Small intestine (tissue), 7 donors: Measurements from ENCODE around the gene BRME1. TPM values are rescaled to one million over a fixed set of nuclear protein-coding genes. Genes with fewer than 3 reads are reported as not detected.

Experiments used
- DNase-seq, 2 donors: peaks; one replicate each; pipeline versions ENCODE4 v3.0.0 to v3.0.0-alpha.2; 2013
- FAIRE-seq: peaks from 2 replicates; lab custom pipeline; 2012; peaks lifted over from hg19 to GRCh38; lab: Jason Lieb, UNC
- H3K27ac ChIP-seq, 3 donors: one replicate each; pipeline ENCODE4 v1.5.1; 2013; ENCODE audit warnings: low read length in 2 of 3, mild to moderate bottlenecking in 2 of 3, control low read depth in 1 of 3, inconsistent platforms in 1 of 3, low read depth in 1 of 3, moderate library complexity in 1 of 3
- H3K27me3 ChIP-seq, 3 donors: one replicate each; pipeline ENCODE4 v1.6.1; 2013; ENCODE audit warnings: low read length in 3 of 3, inconsistent platforms in 1 of 3; ENCODE audit not compliant: control insufficient read depth in 3 of 3, insufficient read depth in 3 of 3
- H3K36me3 ChIP-seq, 3 donors: one replicate each; pipeline ENCODE4 v1.6.1; 2013; ENCODE audit warnings: low read length in 3 of 3, inconsistent platforms in 1 of 3, low read depth in 1 of 3, mild to moderate bottlenecking in 1 of 3, moderate library complexity in 1 of 3; ENCODE audit not compliant: control insufficient read depth in 3 of 3, insufficient read depth in 2 of 3
- H3K4me1 ChIP-seq, 3 donors: one replicate each; pipeline ENCODE4 v1.6.1; 2013; ENCODE audit warnings: low read length in 2 of 3, inconsistent platforms in 1 of 3, low read depth in 1 of 3, mild to moderate bottlenecking in 1 of 3, moderate library complexity in 1 of 3; ENCODE audit not compliant: control insufficient read depth in 3 of 3, insufficient read depth in 2 of 3
- H3K4me3 ChIP-seq, 3 donors: one replicate each; pipeline ENCODE4 v1.5.1; 2013; ENCODE audit warnings: low read length in 3 of 3, control low read depth in 1 of 3, inconsistent platforms in 1 of 3, low read depth in 1 of 3, mild to moderate bottlenecking in 1 of 3, moderate library complexity in 1 of 3
- H3K9me3 ChIP-seq, 2 donors: one replicate each; pipeline ENCODE4 v1.6.1; 2013; ENCODE audit warnings: low read depth in 1 of 2, low read length in 1 of 2; ENCODE audit not compliant: control insufficient read depth in 2 of 2, insufficient read depth in 1 of 2
- WGBS, 3 donors: extraction: QIAGEN DNeasy Blood & Tissue Kit; methylation state at CpG; one replicate each; pipeline ENCODE4 v1.1.7; 2013; 5-methylcytosine and 5-hydroxymethylcytosine counted together
- polyA plus RNA-seq, 4 donors: library from polyadenylated mRNA; stranded (reverse) in 3 of 4; unstranded in 1 of 4; fragments of 200-250 nt in 3 of 4; fragments of 120-200 nt in 1 of 4; gene quantifications; one replicate each; pipeline versions ENCODE4 v1.2.1 to v1.2.3, GENCODE V29; 2013
- donor health status: healthy with polysubstance abuse.
- donor health status: control.
- donor health status: control.
- donor health status: Bipolar disorder and iron deficiency.
- donor health status: healthy.

Gene BRME1
- polyA plus RNA-seq, 4 donors: 3.5 to 67.1 (median 25.9) TPM

- H3K27me3 ChIP-seq: no peaks in the 10 kb centered on the region
- H3K27ac ChIP-seq: peak overlapping the region in 2 of 3 donors; percentile 74 to 95
- 56 to 72% (median 66%) methylated on average over 14 of the region's 14 CpGs for WGBS, 3 donors
- H3K4me3 ChIP-seq: no peak overlapping the region
- peaks cover 2 to 23% (median 8%) of the 10 kb centered on the region in 3 donors for H3K4me1 ChIP-seq
- H3K36me3 ChIP-seq: peaks cover 0 to 86% (median 7%) of the 10 kb centered on the region in 3 donors
- no peaks in the 10 kb centered on the region for H3K9me3 ChIP-seq
- FAIRE-seq (no peak), DNase-seq (peak in 1 of 2 donors; percentile 42)
Observed at GRCh38 chr19:13834244-13835069, 71.5 kb downstream of the BRME1 start.

- H3K4me3 ChIP-seq: peak overlapping the region in 2 of 3 donors; percentile 36 to 38
- H3K4me1 ChIP-seq: peaks cover 2 to 15% (median 6%) of the 10 kb centered on the region in 3 donors
- peaks cover 0 to 83% (median 7%) of the 10 kb centered on the region in 3 donors for H3K36me3 ChIP-seq
- WGBS, 3 donors: 5 to 7% (median 6%) methylated on average over 40 to 59 of the region's 59 CpGs
- no peaks in the 10 kb centered on the region for H3K27me3 ChIP-seq
- FAIRE-seq (no peak), DNase-seq (peak; percentile 91 to 96)
- H3K27ac ChIP-seq: peak overlapping the region; percentile 24 to 95 (median 74)
- H3K9me3 ChIP-seq: no peaks in the 10 kb centered on the region
Observed at GRCh38 chr19:13833330-13834243, 72.3 kb downstream of the BRME1 start.

Other genes with a start within 250 kb of the BRME1 start
- 10 to 100 TPM; 12.3 to 41.3 (median 15.8) TPM for gene MRI1, start 141.6 kb downstream of the BRME1 start, polyA plus RNA-seq
- gene C19orf53, start 131.7 kb downstream of the BRME1 start, polyA plus RNA-seq: 100 to 1,000 TPM; 104 to 126 (median 118) TPM
- gene ZSWIM4, start 110.7 kb downstream of the BRME1 start, polyA plus RNA-seq: 1 to 10 TPM in 3 of 4 donors, under 1 TPM in 1; 0.45 to 4.0 (median 1.8) TPM
- 1 to 10 TPM in 1 of 4 donors, under 1 TPM in 1, not detected in 2; 0.45 to 1.0 TPM for gene NANOS3, start 29.0 kb downstream of the BRME1 start, polyA plus RNA-seq
- 100 to 1,000 TPM in 2 of 4 donors, 10 to 100 TPM in 2; 38.2 to 199 (median 103) TPM for gene CC2D1A, start 84 bp upstream of the BRME1 start, polyA plus RNA-seq
- gene PODNL1, start 32.3 kb upstream of the BRME1 start, polyA plus RNA-seq: 1 to 10 TPM in 1 of 4 donors, under 1 TPM in 1, not detected in 2; 0.41 to 1.7 TPM
- 10 to 100 TPM; 14.1 to 26.8 (median 20.9) TPM for gene DCAF15, start 46.4 kb upstream of the BRME1 start, polyA plus RNA-seq
- gene RFX1, start 100.2 kb upstream of the BRME1 start, polyA plus RNA-seq: 10 to 100 TPM in 1 of 4 donors, 1 to 10 TPM in 3; 3.8 to 16.6 (median 5.5) TPM
- under 1 TPM in 1 of 4 donors, not detected in 3; 0.68 TPM for gene RLN3, start 122.0 kb upstream of the BRME1 start, polyA plus RNA-seq
- 1 to 10 TPM in 3 of 4 donors, under 1 TPM in 1; 0.45 to 5.6 (median 3.1) TPM for gene IL27RA, start 125.6 kb upstream of the BRME1 start, polyA plus RNA-seq
- gene PALM3, start 156.0 kb upstream of the BRME1 start, polyA plus RNA-seq: 10 to 100 TPM in 1 of 4 donors, 1 to 10 TPM in 3; 1.6 to 28.2 (median 2.6) TPM
- gene MISP3, start 166.7 kb upstream of the BRME1 start, polyA plus RNA-seq: 10 to 100 TPM; 13.0 to 60.4 (median 22.9) TPM
- under 1 TPM in 1 of 4 donors, not detected in 3; 0.07 TPM for gene C19orf67, start 179.7 kb upstream of the BRME1 start, polyA plus RNA-seq
- 10 to 100 TPM; 19.7 to 45.4 (median 32.0) TPM for gene SAMD1, start 184.6 kb upstream of the BRME1 start, polyA plus RNA-seq
- 10 to 100 TPM; 34.7 to 66.1 (median 44.1) TPM for gene PRKACA, start 211.6 kb upstream of the BRME1 start, polyA plus RNA-seq
- 10 to 100 TPM in 2 of 4 donors, 1 to 10 TPM in 2; 3.1 to 26.2 (median 10.3) TPM for gene ASF1B, start 230.5 kb upstream of the BRME1 start, polyA plus RNA-seq